Fibroblast of lung (primary cell): ENCODE results near the gene RHPN2.

Source experiments
- CTCF ChIP-seq, 2 donors: IDR thresholded peaks in 1 of 2; conservative IDR thresholded peaks in 1 of 2; 1 replicate in 1 of 2; 2 replicates in 1 of 2; pipeline ENCODE4 v1.5.1; 2011 to 2012; ENCODE audit warnings: low read length in 2 of 2, control low read depth in 1 of 2, inconsistent platforms in 1 of 2, low read depth in 1 of 2, mild to moderate bottlenecking in 1 of 2
- EZH2 ChIP-seq: IDR thresholded peaks from 2 replicates; pipeline ENCODE4 v1.5.1; 2012; ENCODE audit warnings: low read length, control low read depth, mild to moderate bottlenecking; ENCODE audit errors: missing control alignments

DNA sequence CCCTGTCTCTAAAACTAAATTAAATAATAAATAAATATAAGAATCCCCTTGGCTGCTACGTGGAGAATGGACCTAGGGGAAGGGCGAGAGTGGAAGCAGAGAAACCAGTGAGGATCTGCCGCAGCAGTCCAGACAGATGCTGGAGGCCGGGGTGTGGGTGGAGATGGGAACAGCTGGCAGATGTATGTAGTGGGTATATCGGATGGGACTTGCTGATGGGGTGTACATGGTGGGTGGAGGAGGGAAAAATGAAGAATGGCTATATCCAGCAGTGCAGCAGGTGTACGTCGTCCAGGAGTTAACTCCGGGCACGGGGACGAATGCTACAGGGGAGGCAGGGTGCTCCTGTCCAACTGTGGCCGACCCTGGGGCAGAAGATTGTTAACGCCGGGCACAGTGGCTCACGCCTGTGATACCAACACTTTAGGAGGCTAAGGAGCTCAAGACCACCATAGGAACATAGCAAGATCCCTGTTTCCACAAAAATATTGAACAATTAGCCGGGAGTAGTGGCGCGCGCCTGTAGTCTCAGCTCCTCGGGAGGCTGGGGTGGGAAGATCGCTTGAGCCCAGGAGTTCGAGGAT, 93.6 kb downstream of the RHPN2 start:
- TF ChIP-seq CTCF (conservative IDR thresholded peaks at IDR 0.05 in 1 of 2, IDR thresholded peaks at IDR 0.05 in 1 of 2; ENCODE audit: low read depth in 1 of 2, low read length in 2 of 2), result no peak
- no peak for TF ChIP-seq EZH2
